Measurements from ENCODE around the gene MYO18A. TPM values are rescaled to one million over a fixed set of nuclear protein-coding genes. Genes with fewer than 3 reads are reported as not detected.

MYO18A gene
- total RNA-seq, 1 donor from 2014 or later, result 11.6 TPM

DNA sequence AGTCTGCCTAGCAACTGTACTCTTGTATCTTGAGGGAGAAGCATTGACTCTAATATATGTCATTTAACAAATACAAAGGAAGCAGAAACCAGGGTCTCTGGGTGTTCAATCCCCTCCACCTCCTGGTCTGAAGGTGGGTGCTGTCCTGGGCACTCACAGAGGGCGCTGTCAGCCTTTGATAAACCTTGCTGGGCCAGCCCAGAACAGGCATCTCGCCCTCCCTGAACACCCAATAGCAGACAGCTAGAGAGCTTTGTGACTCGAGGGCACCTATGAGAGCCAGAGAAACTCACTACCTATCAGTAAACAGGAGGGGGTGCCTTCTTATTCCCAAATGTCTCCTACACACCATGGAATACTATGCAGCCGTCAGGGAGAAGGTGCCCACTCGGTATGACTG is 143.6 kb downstream of the MYO18A start:
- peaks cover 10% of the 10 kb centered on the region for H3K9me3 ChIP-seq (ENCODE audit: low read depth)
- peaks cover 34% of the 10 kb centered on the region for H3K4me1 Mint-ChIP-seq
- peaks cover 8% of the 10 kb centered on the region for H3K36me3 Mint-ChIP-seq
- peaks cover 30% of the 10 kb centered on the region for H3K27me3 Mint-ChIP-seq (ENCODE audit: insufficient read depth, low read depth)
- no peak overlapping the region for H3K4me2 ChIP-seq
- H3K27me3 ChIP-seq, result no peaks in the 10 kb centered on the region
- H4K20me1 ChIP-seq (ENCODE audit: low read depth), result no peaks in the 10 kb centered on the region
- H3K79me2 ChIP-seq (ENCODE audit: low read depth), result no peaks in the 10 kb centered on the region
- no peak overlapping the region for H3K4me3 Mint-ChIP-seq
- no peak overlapping the region for H2AFZ ChIP-seq (replicated peaks)
- H3F3A ChIP-seq (ENCODE audit: low read depth), result peaks cover 79% of the 10 kb centered on the region
- H3K4me3 ChIP-seq, result no peak overlapping the region
- peaks cover 59% of the 10 kb centered on the region for H3K4me1 ChIP-seq
- TF ChIP-seq EZH2 (IDR thresholded peaks at IDR 0.05) (no peak), EZH2phosphoT487 (IDR thresholded peaks at IDR 0.05) (no peak), CTCF (IDR thresholded peaks at IDR 0.05) (no peak)
- no peaks in the 10 kb centered on the region for H3K36me3 ChIP-seq
- no peak for DNase-seq (ENCODE audit: low spot score)
- H3K27ac ChIP-seq, result no peak overlapping the region
- H3K27ac Mint-ChIP-seq, result peak overlapping the region; percentile 70
- peaks cover 34% of the 10 kb centered on the region for H3K9me3 Mint-ChIP-seq
- H3K9ac ChIP-seq, result no peak overlapping the region

- H3K9me3 ChIP-seq (ENCODE audit: low read depth), result peaks cover 10% of the 10 kb centered on the region
- no peak for DNase-seq (ENCODE audit: low spot score)
- no peaks in the 10 kb centered on the region for H3K79me2 ChIP-seq (ENCODE audit: low read depth)
- H3K27me3 Mint-ChIP-seq (ENCODE audit: insufficient read depth, low read depth), result peaks cover 35% of the 10 kb centered on the region
- H3K4me1 Mint-ChIP-seq, result peaks cover 22% of the 10 kb centered on the region
- H3K36me3 ChIP-seq, result no peaks in the 10 kb centered on the region
- no peak for TF ChIP-seq CTCF (IDR thresholded peaks at IDR 0.05)
- no peak for TF ChIP-seq EZH2 (IDR thresholded peaks at IDR 0.05)
- TF ChIP-seq EZH2phosphoT487 (IDR thresholded peaks at IDR 0.05), result no peak
- no peak overlapping the region for H3K9ac ChIP-seq
- no peaks in the 10 kb centered on the region for H4K20me1 ChIP-seq (ENCODE audit: low read depth)
- H3K27ac ChIP-seq, result no peak overlapping the region
- H3K4me2 ChIP-seq, result no peak overlapping the region
- peaks cover 8% of the 10 kb centered on the region for H3K36me3 Mint-ChIP-seq
- H3K27me3 ChIP-seq, result no peaks in the 10 kb centered on the region
- H3K4me1 ChIP-seq, result peaks cover 53% of the 10 kb centered on the region
- peaks cover 75% of the 10 kb centered on the region for H3F3A ChIP-seq (ENCODE audit: low read depth)
- peaks cover 42% of the 10 kb centered on the region for H3K9me3 Mint-ChIP-seq
- no peak overlapping the region for H3K4me3 Mint-ChIP-seq
- no peak overlapping the region for H3K27ac Mint-ChIP-seq
- no peak overlapping the region for H2AFZ ChIP-seq (replicated peaks)
- H3K4me3 ChIP-seq, result no peak overlapping the region
Measured at GRCh38 chr17:29034510-29034909, 145.7 kb downstream of the MYO18A start.

GRCh38 chr17:29032857-29033197 is 147.4 kb downstream of the MYO18A start:
- Histone ChIP-seq H3K9me3 (ENCODE audit: low read depth) (peaks cover 10% of the 10 kb centered on the region), H3K4me3 (peak overlapping the region; percentile 21), H2AFZ (replicated peaks) (no peak overlapping the region), H3K27ac (peak overlapping the region; percentile 93), H3K9ac (no peak overlapping the region), H3K4me2 (peak overlapping the region; percentile 67), H4K20me1 (ENCODE audit: low read depth) (no peaks in the 10 kb centered on the region), H3F3A (ENCODE audit: low read depth) (peaks cover 65% of the 10 kb centered on the region), H3K36me3 (no peaks in the 10 kb centered on the region), H3K4me1 (peaks cover 47% of the 10 kb centered on the region), H3K27me3 (no peaks in the 10 kb centered on the region), H3K79me2 (ENCODE audit: low read depth) (no peaks in the 10 kb centered on the region)
- H3K36me3 Mint-ChIP-seq, result peaks cover 8% of the 10 kb centered on the region
- TF ChIP-seq CTCF (IDR thresholded peaks at IDR 0.05) (no peak), EZH2 (IDR thresholded peaks at IDR 0.05) (no peak), EZH2phosphoT487 (IDR thresholded peaks at IDR 0.05) (no peak)
- peak; percentile 61 for DNase-seq (ENCODE audit: low spot score)
- no peak overlapping the region for H3K4me3 Mint-ChIP-seq
- H3K27me3 Mint-ChIP-seq (ENCODE audit: insufficient read depth, low read depth), result peaks cover 45% of the 10 kb centered on the region
- H3K9me3 Mint-ChIP-seq, result peaks cover 42% of the 10 kb centered on the region
- peak overlapping the region; percentile 80 for H3K27ac Mint-ChIP-seq
- peaks cover 36% of the 10 kb centered on the region for H3K4me1 Mint-ChIP-seq
